Measurements from ENCODE around the gene FDXR.
"Not testable (repeated sequence)": the region's sequence is repeated elsewhere in the genome, so short reads cannot be mapped to it uniquely, and the experiment has no call there.

Gene FDXR, protein sequence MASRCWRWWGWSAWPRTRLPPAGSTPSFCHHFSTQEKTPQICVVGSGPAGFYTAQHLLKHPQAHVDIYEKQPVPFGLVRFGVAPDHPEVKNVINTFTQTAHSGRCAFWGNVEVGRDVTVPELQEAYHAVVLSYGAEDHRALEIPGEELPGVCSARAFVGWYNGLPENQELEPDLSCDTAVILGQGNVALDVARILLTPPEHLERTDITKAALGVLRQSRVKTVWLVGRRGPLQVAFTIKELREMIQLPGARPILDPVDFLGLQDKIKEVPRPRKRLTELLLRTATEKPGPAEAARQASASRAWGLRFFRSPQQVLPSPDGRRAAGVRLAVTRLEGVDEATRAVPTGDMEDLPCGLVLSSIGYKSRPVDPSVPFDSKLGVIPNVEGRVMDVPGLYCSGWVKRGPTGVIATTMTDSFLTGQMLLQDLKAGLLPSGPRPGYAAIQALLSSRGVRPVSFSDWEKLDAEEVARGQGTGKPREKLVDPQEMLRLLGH

GRCh38 chr17:74872313-74873036, at the start of gene FDXR:
Gene FDXR (minus strand): TSS chr17:74872994. CDS start chr17:74872944, 50 bp downstream.
- DNase-seq (ENCODE audit: low read depth): no peak

GRCh38 chr17:74922172-74922571, 49.4 kb upstream of the FDXR start:
- DNase-seq (ENCODE audit: low read depth): no peak

- no peak for DNase-seq (ENCODE audit: low read depth)
These were observed 49.0 kb upstream of the FDXR start for GRCh38 chr17:74921769-74922168.

DNA sequence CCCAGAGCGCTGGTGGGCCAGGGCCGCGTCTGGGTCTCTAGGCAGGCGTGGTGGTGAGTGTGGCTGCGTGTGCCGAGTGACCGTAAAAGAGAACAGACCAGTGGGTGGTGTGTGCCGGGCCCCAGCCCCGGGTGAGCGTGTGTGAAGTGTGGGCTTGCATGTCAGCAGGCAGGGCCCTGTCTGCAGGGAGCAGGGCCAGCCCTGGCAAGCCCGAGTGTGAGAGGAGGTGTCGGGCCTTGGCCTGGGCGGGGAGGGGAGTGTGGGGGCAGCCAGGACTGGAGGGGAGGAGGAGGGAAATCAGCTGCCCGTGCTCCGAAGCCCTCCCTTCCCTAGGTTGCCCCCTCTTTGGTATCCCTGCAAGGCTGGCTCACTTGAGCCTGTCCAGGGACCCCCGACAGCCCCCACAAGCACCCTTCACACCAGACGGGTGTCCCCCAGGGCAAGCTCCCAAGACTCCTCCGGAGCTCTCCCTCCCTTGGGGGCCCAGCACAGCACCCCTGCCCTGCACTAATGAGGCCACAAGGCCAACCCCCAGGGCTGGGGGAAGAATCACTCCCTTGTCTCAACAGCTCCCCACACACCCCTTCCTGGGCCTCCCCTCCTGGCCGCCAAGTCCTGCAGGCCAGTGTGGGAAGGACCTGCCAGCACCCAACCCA, 48.4 kb upstream of the FDXR start:
- DNase-seq (ENCODE audit: low read depth): no peak

GRCh38 chr17:74920642-74921025, 47.8 kb upstream of the FDXR start:
- no peak for DNase-seq (ENCODE audit: low read depth)

DNA sequence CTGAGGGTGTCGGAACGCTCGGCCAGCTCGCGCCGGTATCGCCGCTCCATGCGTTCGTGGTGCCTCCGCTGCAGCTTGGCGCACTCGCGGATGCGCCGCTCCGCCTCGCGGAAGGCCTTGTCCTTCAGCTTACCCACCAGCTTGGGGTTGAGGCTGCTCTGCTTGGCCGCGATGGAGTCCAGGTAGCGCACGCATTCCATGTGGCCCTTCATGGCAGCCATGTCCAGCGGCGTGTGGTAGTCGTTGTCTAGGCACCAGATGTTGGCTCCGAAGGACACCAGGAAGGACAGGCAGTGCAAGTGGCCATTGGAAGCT, 47.5 kb upstream of the FDXR start:
- DNase-seq (ENCODE audit: low read depth): no peak

GRCh38 chr17:74919440-74920305, 46.9 kb upstream of the FDXR start:
- DNase-seq (ENCODE audit: low read depth): no peak

GRCh38 chr17:74918906-74919305, 46.1 kb upstream of the FDXR start:
- DNase-seq (ENCODE audit: low read depth): no peak

DNA sequence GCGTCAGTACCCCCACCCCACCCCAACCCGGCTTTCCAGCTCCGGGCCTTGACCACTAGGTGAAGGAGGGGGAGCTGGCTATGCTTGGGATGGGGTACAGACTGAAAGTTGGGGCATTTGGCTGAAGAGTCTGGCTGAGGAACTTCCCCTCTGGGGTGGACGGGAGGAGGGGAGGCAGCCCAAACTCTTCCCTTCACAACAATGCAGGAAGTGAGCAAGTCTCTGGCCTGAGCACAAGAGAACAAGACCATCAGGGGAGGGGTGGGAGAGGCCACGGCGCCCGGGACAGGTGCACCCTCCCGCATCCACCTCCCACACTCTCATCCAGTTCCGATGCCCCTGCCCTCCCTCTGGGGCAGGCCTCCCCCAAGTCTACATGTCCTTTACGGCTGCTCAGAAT, 44.6 kb upstream of the FDXR start:
- DNase-seq (ENCODE audit: low read depth): no peak

- DNase-seq (ENCODE audit: low read depth): no peak
These were observed 44.0 kb upstream of the FDXR start for GRCh38 chr17:74916851-74917199.

- DNase-seq (ENCODE audit: low read depth): no peak
These were observed 43.5 kb upstream of the FDXR start for GRCh38 chr17:74916136-74916850.

DNA sequence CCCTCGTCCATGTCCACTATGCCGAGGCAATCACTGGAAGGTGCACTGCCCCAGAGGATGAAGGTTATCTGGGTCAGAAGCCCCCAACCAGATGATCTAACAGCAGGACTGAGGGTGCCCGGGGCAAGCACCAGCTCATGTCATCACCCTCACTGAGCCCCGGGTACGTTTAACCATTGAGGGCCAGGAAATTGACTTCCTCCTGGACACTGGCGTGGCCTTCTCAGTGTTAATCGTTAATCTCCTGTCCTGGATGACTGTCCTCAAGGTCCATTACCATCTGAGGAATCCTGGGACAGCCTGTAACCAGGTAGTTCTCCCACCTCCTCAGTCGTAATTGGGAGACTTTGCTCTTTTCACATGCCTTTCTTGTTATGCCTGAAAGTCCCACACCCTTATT, 38.6 kb upstream of the FDXR start:
- DNase-seq (ENCODE audit: low read depth): not testable (repeated sequence)

- DNase-seq (ENCODE audit: low read depth): not testable (repeated sequence)
These were observed 36.3 kb upstream of the FDXR start for GRCh38 chr17:74909097-74909496.

DNA sequence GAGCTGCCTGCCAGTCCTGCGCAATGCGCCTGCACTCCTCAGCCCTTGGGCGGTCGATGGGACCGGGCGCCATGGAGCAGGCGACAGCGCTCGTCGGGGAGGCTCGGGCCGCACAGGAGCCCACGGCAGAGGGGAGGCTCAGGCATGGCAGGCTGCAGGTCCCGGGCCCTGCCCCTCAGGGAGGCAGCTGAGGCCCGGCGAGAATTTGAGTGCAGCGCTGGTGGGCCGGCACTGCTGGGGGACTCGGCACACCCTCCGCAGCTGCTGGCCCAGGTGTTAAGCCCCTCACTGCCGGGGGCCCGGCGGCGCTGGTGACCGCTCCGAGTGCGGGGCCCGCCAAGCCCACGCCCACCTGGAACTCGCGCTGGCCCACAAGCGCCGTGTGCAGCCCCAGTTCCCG, 34.2 kb upstream of the FDXR start:
- no peak for DNase-seq (ENCODE audit: low read depth)

DNA sequence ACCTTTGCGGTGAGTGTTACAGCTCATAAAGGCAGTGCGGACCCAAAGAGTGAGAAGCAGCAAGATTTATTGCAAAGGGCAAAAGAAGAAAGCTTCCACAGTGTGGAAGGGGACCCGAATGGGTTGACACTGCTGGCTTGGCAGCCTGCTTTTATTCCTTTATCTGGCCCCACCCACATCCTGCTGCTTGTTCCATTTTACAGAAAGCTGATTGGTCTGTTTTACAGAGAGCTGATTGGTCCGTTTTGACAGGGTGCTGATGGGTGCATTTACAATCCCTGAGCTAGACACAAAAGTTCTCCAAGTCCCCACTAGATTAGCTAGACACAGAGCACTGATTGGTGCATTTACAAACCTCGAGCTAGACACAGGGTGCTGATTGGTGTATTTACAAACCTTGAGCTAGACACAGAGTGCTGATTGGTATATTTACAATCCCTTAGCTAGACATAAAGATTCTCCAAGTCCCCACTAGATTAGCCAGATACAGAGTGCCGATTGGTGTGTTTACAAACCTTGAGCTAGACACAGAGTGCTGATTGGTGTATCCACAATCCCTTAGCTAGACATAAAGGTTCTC, 33.5 kb upstream of the FDXR start:
- not testable (repeated sequence) for DNase-seq (ENCODE audit: low read depth)

DNA sequence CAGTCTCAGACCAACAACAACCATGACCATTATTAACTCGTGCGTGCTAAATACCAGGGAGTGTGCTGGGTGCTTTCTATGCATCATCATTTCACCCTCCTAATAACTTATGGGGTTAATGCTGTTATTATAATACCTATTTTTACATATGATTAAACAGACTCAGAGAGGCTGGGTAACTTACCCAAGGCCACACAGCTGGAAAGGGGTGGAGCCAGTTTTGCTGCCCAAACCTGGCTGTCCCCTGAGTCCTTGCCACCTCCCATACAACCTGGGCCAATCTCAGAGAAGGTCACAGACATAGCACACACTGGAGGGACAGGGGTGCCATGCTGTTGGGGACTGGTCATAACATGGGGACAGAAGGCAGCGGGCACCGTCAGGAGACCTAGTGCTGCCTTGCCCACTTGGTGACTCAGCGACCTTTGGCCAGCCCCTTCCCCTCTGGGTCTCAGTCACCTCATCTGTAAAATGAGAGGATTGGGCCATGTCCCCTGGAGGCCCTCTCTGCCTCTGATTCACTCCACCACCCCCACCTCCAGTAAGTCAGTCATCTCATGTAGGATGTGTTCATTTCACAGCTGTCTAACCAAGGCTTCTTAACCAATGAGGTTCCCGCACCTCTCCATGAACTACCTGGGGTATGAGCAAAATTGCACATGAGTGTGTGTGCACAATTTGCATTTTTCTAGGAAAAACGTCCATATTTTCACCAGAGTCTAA, 32.1 kb upstream of the FDXR start:
- DNase-seq (ENCODE audit: low read depth): no peak

- no peak for DNase-seq (ENCODE audit: low read depth)
These were observed 30.9 kb upstream of the FDXR start for GRCh38 chr17:74903671-74904070.

DNA sequence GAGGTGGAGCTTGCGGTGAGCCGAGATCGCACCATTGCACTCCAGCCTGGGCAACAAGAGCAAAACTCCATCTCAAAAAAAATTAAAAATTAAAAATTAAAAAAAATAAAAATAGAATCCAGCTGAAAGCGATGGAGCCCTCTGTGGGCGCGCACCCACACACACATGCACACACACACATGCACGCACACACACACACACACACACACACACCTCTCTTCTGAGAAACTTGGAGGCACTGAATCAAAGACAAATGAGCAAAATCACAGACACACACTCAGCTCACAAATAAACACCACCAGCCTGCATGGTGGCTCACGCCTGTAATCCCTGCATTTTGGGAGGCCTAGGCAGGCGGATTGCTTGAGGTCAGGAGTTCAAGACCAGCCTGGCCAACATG, 30.2 kb upstream of the FDXR start:
- no peak for DNase-seq (ENCODE audit: low read depth)

- DNase-seq (ENCODE audit: low read depth): no peak
These were observed 28.8 kb upstream of the FDXR start for GRCh38 chr17:74901353-74902135.

- DNase-seq (ENCODE audit: low read depth): no peak
These were observed 27.4 kb upstream of the FDXR start for GRCh38 chr17:74900208-74900607.

Data from stimulated activated CD8-positive, alpha-beta memory T cell treated with anti-CD3 and anti-CD28 coated beads, Interleukin-12 subunit alpha, Interleukin-12 subunit beta, amount 100 ng/mL, for 1 hour (primary cell).